ENCODE data around the gene CUTA.

- TF ChIP-seq, protein P1, sequence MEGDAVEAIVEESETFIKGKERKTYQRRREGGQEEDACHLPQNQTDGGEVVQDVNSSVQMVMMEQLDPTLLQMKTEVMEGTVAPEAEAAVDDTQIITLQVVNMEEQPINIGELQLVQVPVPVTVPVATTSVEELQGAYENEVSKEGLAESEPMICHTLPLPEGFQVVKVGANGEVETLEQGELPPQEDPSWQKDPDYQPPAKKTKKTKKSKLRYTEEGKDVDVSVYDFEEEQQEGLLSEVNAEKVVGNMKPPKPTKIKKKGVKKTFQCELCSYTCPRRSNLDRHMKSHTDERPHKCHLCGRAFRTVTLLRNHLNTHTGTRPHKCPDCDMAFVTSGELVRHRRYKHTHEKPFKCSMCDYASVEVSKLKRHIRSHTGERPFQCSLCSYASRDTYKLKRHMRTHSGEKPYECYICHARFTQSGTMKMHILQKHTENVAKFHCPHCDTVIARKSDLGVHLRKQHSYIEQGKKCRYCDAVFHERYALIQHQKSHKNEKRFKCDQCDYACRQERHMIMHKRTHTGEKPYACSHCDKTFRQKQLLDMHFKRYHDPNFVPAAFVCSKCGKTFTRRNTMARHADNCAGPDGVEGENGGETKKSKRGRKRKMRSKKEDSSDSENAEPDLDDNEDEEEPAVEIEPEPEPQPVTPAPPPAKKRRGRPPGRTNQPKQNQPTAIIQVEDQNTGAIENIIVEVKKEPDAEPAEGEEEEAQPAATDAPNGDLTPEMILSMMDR (IDR thresholded peaks at IDR 0.05): no peak
- TF ChIP-seq POLR2A (IDR thresholded peaks at IDR 0.05): no peak
Observed at GRCh38 chr6:33451606-33452005, 33.7 kb upstream of the CUTA start.
